ENCODE results near the gene TUBGCP4.

Gene TUBGCP4

GRCh38 chr15:43406189-43406588, 35.3 kb downstream of the TUBGCP4 start:
- no peak for DNase-seq

- DNase-seq = no peak
These were observed 35.9 kb downstream of the TUBGCP4 start for GRCh38 chr15:43406808-43407207.

- no peak for DNase-seq
These were observed 37.9 kb downstream of the TUBGCP4 start for GRCh38 chr15:43408789-43409188.

- no peak for DNase-seq
These were observed 39.8 kb downstream of the TUBGCP4 start for GRCh38 chr15:43410572-43411214.

GRCh38 chr15:43412096-43412495, 41.2 kb downstream of the TUBGCP4 start:
- DNase-seq = no peak

GRCh38 chr15:43414196-43414595, 43.3 kb downstream of the TUBGCP4 start:
- no peak for DNase-seq

- no peak for DNase-seq
These were observed 49.5 kb downstream of the TUBGCP4 start for GRCh38 chr15:43420435-43420834.

GRCh38 chr15:43420876-43421275, 50.0 kb downstream of the TUBGCP4 start:
- no peak for DNase-seq

- no peak for DNase-seq
These were observed 52.9 kb downstream of the TUBGCP4 start for GRCh38 chr15:43423793-43424192.

- no peak for DNase-seq
These were observed 58.8 kb downstream of the TUBGCP4 start for GRCh38 chr15:43429687-43430086.

- DNase-seq = no peak
These were observed 62.3 kb downstream of the TUBGCP4 start for GRCh38 chr15:43433165-43433564.

GRCh38 chr15:43433661-43434303, 62.9 kb downstream of the TUBGCP4 start:
- no peak for DNase-seq

GRCh38 chr15:43434446-43434845, 63.5 kb downstream of the TUBGCP4 start:
- no peak for DNase-seq

GRCh38 chr15:43436395-43436794, 65.5 kb downstream of the TUBGCP4 start:
- no peak for DNase-seq

GRCh38 chr15:43439268-43439667, 68.4 kb downstream of the TUBGCP4 start:
- no peak for DNase-seq

- DNase-seq = peak; percentile 5
These were observed 69.9 kb downstream of the TUBGCP4 start for GRCh38 chr15:43440721-43441281.

- no peak for DNase-seq
These were observed 70.4 kb downstream of the TUBGCP4 start for GRCh38 chr15:43441316-43441715.

- DNase-seq = no peak
These were observed 75.4 kb downstream of the TUBGCP4 start for GRCh38 chr15:43446344-43446743.

- no peak for DNase-seq
These were observed 79.1 kb downstream of the TUBGCP4 start for GRCh38 chr15:43449981-43450380.
